Panc1 (cell line): ENCODE measurements around the gene HAUS5. TPM values are rescaled to one million over a fixed set of nuclear protein-coding genes. Genes with fewer than 3 reads are reported as not detected.

ENCODE experiments used
- ATAC-seq: fragments of 200-7000 bp; cut with Tn5 transposase; 2 replicates; pipeline ENCODE4 v1.9.1; 2020; ENCODE audit warnings: mild to moderate bottlenecking, moderate library complexity
- BruUV-seq: library from RNA; stranded (reverse); fragments of 400-500 nt; replicated peaks from 2 replicates; lab custom pipeline; 2021; lab: Mats Ljungman, UMichigan
- CTCF ChIA-PET: fragments of 300-600 bp; sonication (Branson Sonifier 250); formaldehyde crosslinking; loops from one replicate; lab custom pipeline; 2022; ENCODE audit warnings: antibody characterized with exemption; lab: Charles Lee
- POLR2A ChIA-PET: fragments of 300-600 bp; sonication (Branson Sonifier 250); formaldehyde crosslinking; loops from one replicate; lab custom pipeline; 2022; ENCODE audit warnings: antibody characterized with exemption; lab: Charles Lee
- DNase-seq: peaks from one replicate; pipeline ENCODE4 v3.0.0-alpha.2; 2010; ENCODE audit warnings: low read depth, low spot score
- H3K27ac ChIP-seq: 2 replicates; pipeline ENCODE4 v1.5.1; 2011; ENCODE audit warnings: mild to moderate bottlenecking, low read length, inconsistent platforms
- H3K27me3 ChIP-seq: fragments of 200-500 bp; sonication (Bioruptor generic); 2 replicates; pipeline ENCODE4 v1.6.0; 2014; ENCODE audit warnings: low read length, inconsistent platforms; ENCODE audit not compliant: control insufficient read depth, insufficient read depth
- H3K36me3 ChIP-seq: fragments of 200-500 bp; sonication (Bioruptor generic); 2 replicates; pipeline ENCODE4 v1.5.1; 2014; ENCODE audit warnings: inconsistent platforms, mild to moderate bottlenecking, low read length, moderate library complexity; ENCODE audit not compliant: control insufficient read depth, insufficient read depth
- H3K4me1 ChIP-seq: 2 replicates; pipeline ENCODE4 v1.5.1; 2011; ENCODE audit warnings: inconsistent platforms, mild to moderate bottlenecking, low read length, moderate library complexity; ENCODE audit not compliant: control insufficient read depth, insufficient read depth
- H3K4me3 ChIP-seq, 2 experiments: 2 replicates each; pipeline ENCODE4 v1.5.1; 2011 to 2012; ENCODE audit warnings: low read depth in 2 of 2, low read length in 2 of 2, mild to moderate bottlenecking in 2 of 2, inconsistent platforms in 1 of 2, moderate library complexity in 1 of 2
- H3K9me3 ChIP-seq: fragments of 200-500 bp; sonication (Bioruptor generic); 2 replicates; pipeline ENCODE4 v1.5.1; 2014; ENCODE audit warnings: low read depth, mild to moderate bottlenecking, inconsistent platforms, low read length, moderate library complexity; ENCODE audit not compliant: control insufficient read depth, insufficient read depth
- POLR2AphosphoS5 ChIP-seq: IDR thresholded peaks from 2 replicates; pipeline ENCODE4 v1.6.1; 2012; ENCODE audit warnings: mild to moderate bottlenecking, low read depth, low read length, moderate library complexity
- SIN3A ChIP-seq: IDR thresholded peaks from 2 replicates; pipeline ENCODE4 v1.6.1; 2012; ENCODE audit warnings: low read depth, mild to moderate bottlenecking, low read length, moderate library complexity, borderline replicate concordance; ENCODE audit not compliant: insufficient read depth
- TCF7L2 ChIP-seq: IDR thresholded peaks from 2 replicates; pipeline ENCODE4 v1.6.1; 2011; ENCODE audit warnings: mild to moderate bottlenecking, low read depth, low read length, inconsistent platforms
- in situ Hi-C: cut with HindIII; loops from 2 replicates; pipeline ENCODE4 v1.10.0; 2016; ENCODE audit warnings: low sequenced_read_pairs, low pct_unique_long_range_greater_than_20kb
- intact Hi-C: fragments of 100-400 bp; cut with micrococcal nuclease; formaldehyde crosslinking; loops from one replicate; pipeline ENCODE4 v1.10.0; 2022; ENCODE audit not compliant: unreplicated experiment
- total RNA-seq: library from RNA; stranded (reverse); gene quantifications from one replicate; pipeline ENCODE4 v1.2.1, GENCODE V29; 2021; ENCODE audit not compliant: unreplicated experiment
- TF ChIP-seq, protein P1 (sequence below), 2 experiments: IDR thresholded peaks; 2 replicates each; pipeline ENCODE4 v1.6.1; 2011 to 2012; ENCODE audit warnings: low read depth in 2 of 2, control low read depth in 1 of 2, low read length in 1 of 2, mild to moderate bottlenecking in 1 of 2, moderate library complexity in 1 of 2; ENCODE audit not compliant: insufficient read depth in 1 of 2
- TF ChIP-seq, protein P2 (sequence below): fragments of 450-650 bp; IDR thresholded peaks from 2 replicates; pipeline ENCODE4 v1.5.1; 2017; ENCODE audit warnings: mild to moderate bottlenecking

HAUS5 gene
- total RNA-seq, 1 experiment from 2014 or later: 23.2 TPM

DNA sequence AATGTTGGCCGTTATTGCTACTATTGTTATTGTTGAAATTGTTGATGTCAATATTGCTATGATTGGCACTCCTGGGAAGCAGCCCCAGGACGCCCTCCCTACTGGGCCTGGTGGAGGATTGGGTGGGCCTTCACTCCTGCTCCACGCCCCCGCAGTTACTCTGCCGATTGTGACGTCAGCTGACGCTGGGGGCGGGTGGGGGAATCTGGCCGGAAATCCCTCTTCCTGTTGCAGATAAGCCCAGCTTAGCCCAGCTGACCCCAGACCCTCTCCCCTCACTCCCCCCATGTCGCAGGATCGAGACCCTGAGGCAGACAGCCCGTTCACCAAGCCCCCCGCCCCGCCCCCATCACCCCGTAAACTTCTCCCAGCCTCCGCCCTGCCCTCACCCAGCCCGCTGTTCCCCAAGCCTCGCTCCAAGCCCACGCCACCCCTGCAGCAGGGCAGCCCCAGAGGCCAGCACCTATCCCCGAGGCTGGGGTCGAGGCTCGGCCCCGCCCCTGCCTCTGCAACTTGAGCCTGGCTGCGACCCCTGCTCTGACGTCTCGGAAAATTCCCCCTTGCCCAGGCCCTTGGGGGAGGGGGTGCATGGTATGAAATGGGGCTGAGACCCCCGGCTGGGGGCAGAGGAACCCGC, 29.1 kb downstream of the HAUS5 start, which contains the start of gene ETV2:
ETV2 (plus strand) TSS at position 231 of the 637 bp plus-strand sequence. CDS start 716 bp downstream, outside the sequence.
- no TSS peak for BruUV-seq
- POLR2A ChIA-PET: no interaction called here
- CTCF ChIA-PET: no interaction called here
- 0 out of 2 replicates have a peak within 1 kb of the TSS, but pooled peaks have one; percentile 5 for H3K27ac ChIP-seq
- TF ChIP-seq, protein P1, sequence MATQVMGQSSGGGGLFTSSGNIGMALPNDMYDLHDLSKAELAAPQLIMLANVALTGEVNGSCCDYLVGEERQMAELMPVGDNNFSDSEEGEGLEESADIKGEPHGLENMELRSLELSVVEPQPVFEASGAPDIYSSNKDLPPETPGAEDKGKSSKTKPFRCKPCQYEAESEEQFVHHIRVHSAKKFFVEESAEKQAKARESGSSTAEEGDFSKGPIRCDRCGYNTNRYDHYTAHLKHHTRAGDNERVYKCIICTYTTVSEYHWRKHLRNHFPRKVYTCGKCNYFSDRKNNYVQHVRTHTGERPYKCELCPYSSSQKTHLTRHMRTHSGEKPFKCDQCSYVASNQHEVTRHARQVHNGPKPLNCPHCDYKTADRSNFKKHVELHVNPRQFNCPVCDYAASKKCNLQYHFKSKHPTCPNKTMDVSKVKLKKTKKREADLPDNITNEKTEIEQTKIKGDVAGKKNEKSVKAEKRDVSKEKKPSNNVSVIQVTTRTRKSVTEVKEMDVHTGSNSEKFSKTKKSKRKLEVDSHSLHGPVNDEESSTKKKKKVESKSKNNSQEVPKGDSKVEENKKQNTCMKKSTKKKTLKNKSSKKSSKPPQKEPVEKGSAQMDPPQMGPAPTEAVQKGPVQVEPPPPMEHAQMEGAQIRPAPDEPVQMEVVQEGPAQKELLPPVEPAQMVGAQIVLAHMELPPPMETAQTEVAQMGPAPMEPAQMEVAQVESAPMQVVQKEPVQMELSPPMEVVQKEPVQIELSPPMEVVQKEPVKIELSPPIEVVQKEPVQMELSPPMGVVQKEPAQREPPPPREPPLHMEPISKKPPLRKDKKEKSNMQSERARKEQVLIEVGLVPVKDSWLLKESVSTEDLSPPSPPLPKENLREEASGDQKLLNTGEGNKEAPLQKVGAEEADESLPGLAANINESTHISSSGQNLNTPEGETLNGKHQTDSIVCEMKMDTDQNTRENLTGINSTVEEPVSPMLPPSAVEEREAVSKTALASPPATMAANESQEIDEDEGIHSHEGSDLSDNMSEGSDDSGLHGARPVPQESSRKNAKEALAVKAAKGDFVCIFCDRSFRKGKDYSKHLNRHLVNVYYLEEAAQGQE (IDR thresholded peaks at IDR 0.05; ENCODE audit: insufficient read depth in 1 of 2, low read depth in 2 of 2, low read length in 1 of 2): no peak
- TF ChIP-seq TCF7L2: no peak
- TF ChIP-seq, protein P2, sequence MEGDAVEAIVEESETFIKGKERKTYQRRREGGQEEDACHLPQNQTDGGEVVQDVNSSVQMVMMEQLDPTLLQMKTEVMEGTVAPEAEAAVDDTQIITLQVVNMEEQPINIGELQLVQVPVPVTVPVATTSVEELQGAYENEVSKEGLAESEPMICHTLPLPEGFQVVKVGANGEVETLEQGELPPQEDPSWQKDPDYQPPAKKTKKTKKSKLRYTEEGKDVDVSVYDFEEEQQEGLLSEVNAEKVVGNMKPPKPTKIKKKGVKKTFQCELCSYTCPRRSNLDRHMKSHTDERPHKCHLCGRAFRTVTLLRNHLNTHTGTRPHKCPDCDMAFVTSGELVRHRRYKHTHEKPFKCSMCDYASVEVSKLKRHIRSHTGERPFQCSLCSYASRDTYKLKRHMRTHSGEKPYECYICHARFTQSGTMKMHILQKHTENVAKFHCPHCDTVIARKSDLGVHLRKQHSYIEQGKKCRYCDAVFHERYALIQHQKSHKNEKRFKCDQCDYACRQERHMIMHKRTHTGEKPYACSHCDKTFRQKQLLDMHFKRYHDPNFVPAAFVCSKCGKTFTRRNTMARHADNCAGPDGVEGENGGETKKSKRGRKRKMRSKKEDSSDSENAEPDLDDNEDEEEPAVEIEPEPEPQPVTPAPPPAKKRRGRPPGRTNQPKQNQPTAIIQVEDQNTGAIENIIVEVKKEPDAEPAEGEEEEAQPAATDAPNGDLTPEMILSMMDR: no peak
- no peak for TF ChIP-seq SIN3A
- no peak for TF ChIP-seq POLR2AphosphoS5
- no peaks in the 10 kb centered on the region for H3K27me3 ChIP-seq
- H3K9me3 ChIP-seq: no peaks in the 10 kb centered on the region
- no peak for ATAC-seq
- no peaks in the 10 kb centered on the region; the same call in 1 of the 2 replicates for H3K36me3 ChIP-seq
- peaks cover 18% of the 10 kb centered on the region for H3K4me1 ChIP-seq
- H3K4me3 ChIP-seq: no peak within 1 kb of the TSS
- in situ Hi-C loops (no loop called here), intact Hi-C loops (no loop called here)
- DNase-seq: no peak

DNA sequence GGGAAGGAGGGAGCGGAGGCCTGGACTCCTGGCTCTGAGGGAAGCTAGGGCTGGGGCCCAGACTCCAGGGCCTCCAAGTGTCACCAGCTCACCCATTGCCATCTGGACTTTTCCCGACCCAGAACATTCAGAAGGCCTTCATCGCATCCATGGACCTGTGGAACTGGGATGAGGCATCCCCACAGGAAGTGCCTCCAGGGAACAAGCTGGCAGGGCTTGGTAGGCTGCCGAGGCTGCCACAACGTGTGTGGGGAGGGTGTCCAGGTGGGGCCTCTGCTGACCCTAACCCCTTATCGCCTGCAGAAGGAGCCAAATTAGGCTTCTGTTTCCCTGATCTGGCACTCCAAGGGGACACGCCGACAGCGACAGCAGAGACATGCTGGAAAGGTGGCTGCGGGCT, 29.8 kb downstream of the HAUS5 start:
- TF ChIP-seq SIN3A: no peak
- TF ChIP-seq TCF7L2: no peak
- TF ChIP-seq, protein P1 (IDR thresholded peaks at IDR 0.05; ENCODE audit: insufficient read depth in 1 of 2, low read depth in 2 of 2, low read length in 1 of 2): no peak
- TF ChIP-seq POLR2AphosphoS5: no peak
- TF ChIP-seq, protein P2: no peak
- no TSS peak for BruUV-seq
- DNase-seq (no peak), ATAC-seq (no peak)
- Histone ChIP-seq H3K27me3 (no peaks in the 10 kb centered on the region), H3K27ac (0 out of 2 replicates have a peak overlapping the region, but pooled peaks have one; percentile 5), H3K9me3 (no peaks in the 10 kb centered on the region), H3K36me3 (no peaks in the 10 kb centered on the region; the same call in 1 of the 2 replicates), H3K4me1 (peaks cover 18% of the 10 kb centered on the region), H3K4me3 (no peak overlapping the region)
- ChIA-PET CTCF (interaction anchor here (0.7 kb wide), 1 partner anchor 84 kb away, joined by 7 read pairs; no protein-coding TSS in a partner anchor), POLR2A (interaction anchor here (0.6 kb wide), 1 partner anchor 10 kb away, joined by 14 read pairs; no protein-coding TSS in a partner anchor)
- in situ Hi-C loops: no loop called here
- intact Hi-C loops: no loop called here
